ENCODE results near the gene LRRC14B. TPM values are rescaled to one million over a fixed set of nuclear protein-coding genes. Genes with fewer than 3 reads are reported as not detected.

Gene LRRC14B
- total RNA-seq, 4 donors from 2014 or later, result not detected

GRCh38 chr5:181160-181559, 10.1 kb upstream of the LRRC14B start:
- intact Hi-C loops (cut with DNase I), result no loop called here
- DNase-seq, result no peak

GRCh38 chr5:181566-181965, 9.7 kb upstream of the LRRC14B start:
- Histone ChIP-seq H3K27me3 (no peaks in the 10 kb centered on the region), H3K4me1 (peaks cover 0 to 3% of the 10 kb centered on the region in 2 donors), H3K36me3 (no peaks in the 10 kb centered on the region), H3K27ac (no peak overlapping the region), H3K9me3 (no peaks in the 10 kb centered on the region), H3K4me3 (replicated peaks in 1 of 3) (no peak overlapping the region)
- TF ChIP-seq POLR2A (IDR thresholded peaks at IDR 0.05), result no peak
- TF ChIP-seq, protein P1, sequence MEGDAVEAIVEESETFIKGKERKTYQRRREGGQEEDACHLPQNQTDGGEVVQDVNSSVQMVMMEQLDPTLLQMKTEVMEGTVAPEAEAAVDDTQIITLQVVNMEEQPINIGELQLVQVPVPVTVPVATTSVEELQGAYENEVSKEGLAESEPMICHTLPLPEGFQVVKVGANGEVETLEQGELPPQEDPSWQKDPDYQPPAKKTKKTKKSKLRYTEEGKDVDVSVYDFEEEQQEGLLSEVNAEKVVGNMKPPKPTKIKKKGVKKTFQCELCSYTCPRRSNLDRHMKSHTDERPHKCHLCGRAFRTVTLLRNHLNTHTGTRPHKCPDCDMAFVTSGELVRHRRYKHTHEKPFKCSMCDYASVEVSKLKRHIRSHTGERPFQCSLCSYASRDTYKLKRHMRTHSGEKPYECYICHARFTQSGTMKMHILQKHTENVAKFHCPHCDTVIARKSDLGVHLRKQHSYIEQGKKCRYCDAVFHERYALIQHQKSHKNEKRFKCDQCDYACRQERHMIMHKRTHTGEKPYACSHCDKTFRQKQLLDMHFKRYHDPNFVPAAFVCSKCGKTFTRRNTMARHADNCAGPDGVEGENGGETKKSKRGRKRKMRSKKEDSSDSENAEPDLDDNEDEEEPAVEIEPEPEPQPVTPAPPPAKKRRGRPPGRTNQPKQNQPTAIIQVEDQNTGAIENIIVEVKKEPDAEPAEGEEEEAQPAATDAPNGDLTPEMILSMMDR (IDR thresholded peaks at IDR 0.05), result no peak
- no peak for DNase-seq
- WGBS, 2 donors, result 93 to 96% methylated on average over 10 to 13 of the region's 22 CpGs
- intact Hi-C loops (cut with DNase I), result no loop called here

More at GRCh38 chr5:181160-181559, 10.1 kb upstream of the LRRC14B start:
- no peak for TF ChIP-seq POLR2A (IDR thresholded peaks at IDR 0.05)
- TF ChIP-seq, protein P1 (IDR thresholded peaks at IDR 0.05), result no peak
- Histone ChIP-seq H3K27ac (no peak overlapping the region), H3K9me3 (no peaks in the 10 kb centered on the region), H3K27me3 (no peaks in the 10 kb centered on the region), H3K4me1 (peaks cover 0 to 6% of the 10 kb centered on the region in 2 donors), H3K36me3 (no peaks in the 10 kb centered on the region), H3K4me3 (replicated peaks in 1 of 3) (no peak overlapping the region)
- 91 to 93% methylated on average over 9 of the region's 9 CpGs for WGBS, 2 donors

GRCh38 chr5:182126-182525, 9.2 kb upstream of the LRRC14B start:
- DNase-seq, result no peak
- TF ChIP-seq POLR2A (IDR thresholded peaks at IDR 0.05), result no peak
- TF ChIP-seq, protein P1 (IDR thresholded peaks at IDR 0.05), result no peak
- intact Hi-C loops (cut with DNase I), result no loop called here
- no peaks in the 10 kb centered on the region for H3K36me3 ChIP-seq
- H3K4me3 ChIP-seq (replicated peaks in 1 of 3), result no peak overlapping the region
- no peaks in the 10 kb centered on the region for H3K27me3 ChIP-seq
- H3K27ac ChIP-seq, result no peak overlapping the region
- H3K9me3 ChIP-seq, result no peaks in the 10 kb centered on the region
- no peaks in the 10 kb centered on the region for H3K4me1 ChIP-seq
- WGBS, 2 donors, result 95 to 96% methylated on average over 8 to 12 of the region's 12 CpGs

GRCh38 chr5:184471-184870, 6.8 kb upstream of the LRRC14B start:
- 78 to 84% methylated on average over 7 of the region's 7 CpGs for WGBS, 2 donors
- H3K27me3 ChIP-seq, result no peaks in the 10 kb centered on the region
- no peaks in the 10 kb centered on the region for H3K36me3 ChIP-seq
- H3K4me1 ChIP-seq, result peaks cover 0 to 10% of the 10 kb centered on the region in 2 donors
- H3K4me3 ChIP-seq (replicated peaks in 1 of 3), result no peak overlapping the region
- DNase-seq, result no peak
- intact Hi-C loops (cut with DNase I), result no loop called here
- TF ChIP-seq POLR2A (IDR thresholded peaks at IDR 0.05), result no peak
- H3K27ac ChIP-seq, result no peak overlapping the region
- no peaks in the 10 kb centered on the region for H3K9me3 ChIP-seq

DNA sequence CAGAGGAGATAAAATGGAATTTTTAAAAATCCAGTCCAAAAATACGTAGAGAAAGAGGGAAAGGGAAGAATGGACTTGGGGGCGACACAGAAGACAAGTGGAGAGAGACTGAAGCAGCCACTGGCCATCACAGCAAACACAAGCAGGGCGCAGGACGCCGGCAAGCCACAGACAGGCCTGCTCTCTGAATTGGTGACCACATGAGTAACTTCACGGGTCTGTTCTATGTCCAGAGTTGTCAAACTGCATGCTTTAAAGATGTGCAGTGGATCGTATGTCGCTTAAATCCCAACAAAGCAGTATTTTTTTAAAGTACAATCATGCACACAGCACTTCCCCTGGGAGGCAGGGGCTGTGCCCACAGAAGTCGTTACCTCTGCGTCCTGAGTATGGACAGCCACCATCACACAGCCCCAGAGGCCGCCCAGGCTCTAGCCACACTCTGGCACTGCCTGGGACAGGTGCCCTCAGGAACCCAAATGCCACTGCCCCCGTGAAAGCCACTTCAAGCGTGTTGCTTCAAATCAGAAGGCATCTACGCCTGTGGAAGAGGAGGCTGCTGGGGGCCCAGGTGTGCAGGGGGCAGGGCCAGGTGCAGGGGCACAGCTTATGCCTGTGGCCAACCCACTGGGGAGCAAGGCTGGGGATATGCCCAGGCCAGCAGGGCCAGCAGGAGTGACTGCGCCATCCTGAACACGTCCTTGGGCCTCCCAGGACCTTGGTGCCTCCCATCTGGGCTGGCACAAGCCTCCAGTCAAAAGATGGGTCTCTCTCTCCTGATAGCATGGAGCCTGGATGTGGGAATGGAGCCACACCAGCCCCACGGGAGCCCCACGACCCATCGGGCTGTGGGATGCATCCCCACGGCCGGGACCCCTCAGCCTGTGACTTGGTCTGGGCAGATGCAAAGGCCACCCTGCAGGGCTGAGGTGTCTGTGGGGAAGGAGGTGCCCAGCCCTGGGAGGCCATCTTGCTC, 5.9 kb upstream of the LRRC14B start:
- no peaks in the 10 kb centered on the region for H3K27me3 ChIP-seq
- H3K36me3 ChIP-seq, result no peaks in the 10 kb centered on the region
- TF ChIP-seq, protein P1 (IDR thresholded peaks at IDR 0.05), result no peak
- TF ChIP-seq POLR2A (IDR thresholded peaks at IDR 0.05), result no peak
- H3K4me1 ChIP-seq, result peaks cover under 1 to 11% of the 10 kb centered on the region in 2 donors
- no peaks in the 10 kb centered on the region for H3K9me3 ChIP-seq
- 85 to 88% methylated on average over 17 to 21 of the region's 21 CpGs for WGBS, 2 donors
- no peak overlapping the region for H3K4me3 ChIP-seq (replicated peaks in 1 of 3)
- no peak for DNase-seq
- intact Hi-C loops (cut with DNase I), result no loop called here
- H3K27ac ChIP-seq, result no peak overlapping the region

Data from thyroid gland (tissue), 4 donors.